NCI-H82 treated with DMSO at 0.1 percent for 48 hours (cell line): ENCODE results near the gene FGF1.
A peak's percentile ranks its signal among the peaks of the same experiment; 100 is the strongest.

Source experiments
- DNase-seq: peaks from one replicate; lab custom pipeline; 2025; ENCODE audit not compliant: unreplicated experiment; lab: John Stamatoyannopoulos, UW

FGF1 gene

DNA sequence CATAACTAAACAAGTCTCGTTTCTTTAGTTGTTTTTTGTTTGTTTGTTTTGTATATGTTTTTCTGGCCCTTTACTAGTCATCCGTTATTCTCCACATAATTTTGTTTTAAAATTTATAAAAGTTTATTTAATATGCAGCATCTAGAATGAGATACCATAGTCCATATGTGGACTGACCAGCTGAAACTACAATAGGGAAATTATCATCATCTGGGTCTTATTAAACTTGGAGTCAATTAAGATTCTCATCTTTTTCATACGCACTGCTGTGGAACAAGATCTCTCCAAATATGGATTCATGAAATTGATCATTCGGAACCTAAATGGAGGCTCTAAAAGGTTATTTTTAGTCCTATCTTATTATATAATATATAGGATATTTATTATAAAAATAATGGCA is 99.3 kb downstream of the FGF1 start:
- no peak for DNase-seq

DNA sequence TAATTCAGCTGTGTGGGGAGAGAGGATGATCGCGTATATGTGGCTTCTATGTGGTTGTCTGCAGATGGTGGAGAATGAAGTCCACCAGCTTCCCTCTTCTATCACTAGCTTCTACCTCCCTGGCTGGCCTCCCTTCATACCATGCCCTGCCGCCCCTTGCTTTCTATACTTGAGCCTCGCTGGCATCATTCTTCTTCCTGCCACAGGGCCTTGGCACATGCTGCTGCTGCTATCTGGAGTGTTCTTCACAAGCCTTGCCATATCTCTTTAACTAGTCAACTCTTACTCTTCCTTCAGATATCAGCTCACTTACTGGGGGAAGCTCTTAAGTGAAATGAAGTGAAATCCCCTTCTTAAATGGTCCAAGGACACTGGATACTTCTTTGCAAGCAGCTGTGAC is 100.4 kb downstream of the FGF1 start:
- no peak for DNase-seq

GRCh38 chr5:142584891-142585290 is 101.0 kb downstream of the FGF1 start:
- DNase-seq: no peak

DNA sequence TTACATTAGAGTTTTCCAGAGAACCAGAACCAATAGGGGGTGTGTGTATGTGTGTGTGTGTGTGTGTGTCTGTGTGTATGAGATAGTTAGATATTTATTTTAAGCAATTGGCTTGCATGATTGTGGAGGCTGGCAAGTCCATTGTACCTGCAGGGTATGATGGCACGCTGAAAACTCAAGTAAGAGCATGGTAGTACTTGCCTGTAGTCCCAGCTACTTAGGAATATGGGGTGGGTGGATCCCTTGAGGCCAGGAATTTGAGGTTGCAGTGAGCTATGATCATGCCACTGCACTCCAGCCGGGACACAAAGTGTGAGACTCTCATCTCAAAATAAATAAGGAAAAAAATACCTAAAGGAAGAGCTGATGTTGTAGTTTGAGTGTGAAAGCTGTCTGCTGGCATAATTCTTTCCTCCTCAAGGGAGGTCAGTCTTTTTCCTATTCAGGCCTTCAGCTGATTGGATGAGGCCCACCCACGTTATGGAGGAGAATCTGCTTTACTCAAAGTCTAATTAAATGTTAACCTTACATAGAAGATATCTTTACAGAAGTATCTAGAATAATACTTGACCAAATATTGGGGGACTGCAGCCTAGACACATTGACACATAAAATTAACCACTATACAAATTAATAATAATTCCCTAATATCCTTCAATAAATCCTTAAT is 107.6 kb downstream of the FGF1 start:
- DNase-seq: no peak

DNA sequence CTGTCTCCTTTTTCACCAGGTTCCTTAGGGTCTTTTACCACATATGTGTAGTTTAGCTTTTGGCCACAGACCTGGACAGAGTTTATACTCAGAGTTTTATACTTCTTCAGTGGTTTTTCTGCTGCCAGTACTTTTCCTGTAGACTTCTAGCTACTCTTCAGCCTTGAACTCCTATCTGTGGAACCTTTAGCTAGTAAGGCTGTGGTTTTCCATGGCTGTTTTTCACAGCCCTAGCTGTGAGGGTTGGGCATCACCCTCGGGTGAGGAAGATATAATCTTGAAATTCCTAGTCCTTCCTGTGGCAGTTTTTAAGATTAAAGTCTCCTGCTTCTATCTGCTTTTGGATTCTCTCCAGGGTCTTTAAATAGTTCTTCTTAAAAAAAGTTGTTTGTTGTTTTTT is 109.1 kb downstream of the FGF1 start:
- DNase-seq: no peak

DNA sequence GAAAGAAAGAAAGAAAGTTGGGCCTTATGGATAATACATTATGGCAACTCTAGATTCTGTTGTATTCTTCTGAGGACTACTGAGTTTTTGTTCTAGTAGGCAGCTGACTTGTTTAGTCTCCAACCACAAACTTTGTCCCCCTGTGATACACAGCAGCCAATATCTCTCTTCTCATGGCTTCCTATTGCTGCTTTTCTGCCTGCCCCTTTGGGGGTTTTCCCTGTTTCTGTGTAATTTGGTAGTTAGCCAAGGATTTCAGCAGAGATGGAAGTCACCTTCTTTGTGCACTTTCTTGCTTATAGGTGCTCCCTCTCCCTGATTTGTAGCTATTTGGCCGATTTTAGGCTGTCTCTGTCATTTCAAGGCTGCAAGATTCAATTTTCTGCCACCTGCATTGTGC is 109.6 kb downstream of the FGF1 start:
- no peak for DNase-seq

- no peak for DNase-seq
Measured at GRCh38 chr5:142572006-142572405, 113.9 kb downstream of the FGF1 start.

- DNase-seq: no peak
Measured at GRCh38 chr5:142571371-142571770, 114.5 kb downstream of the FGF1 start.

- DNase-seq: no peak
Measured at GRCh38 chr5:142569905-142570304, 116.0 kb downstream of the FGF1 start.

DNA sequence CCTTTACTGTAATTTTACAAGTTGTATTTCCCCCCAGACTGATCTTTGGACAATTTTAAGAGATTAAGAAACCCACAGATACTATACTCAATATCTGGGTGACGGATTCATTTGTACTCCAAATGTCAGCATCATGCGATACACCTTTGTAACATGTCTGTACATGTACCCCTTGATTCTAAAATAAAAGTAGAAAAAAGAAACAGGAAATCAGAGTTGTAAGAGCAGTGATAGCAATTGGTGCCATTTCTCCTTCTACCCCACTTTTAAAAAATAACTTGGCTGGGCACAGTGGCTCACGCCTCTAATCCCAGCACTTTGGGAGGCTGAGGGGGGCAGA is 116.9 kb downstream of the FGF1 start:
- DNase-seq: no peak

DNA sequence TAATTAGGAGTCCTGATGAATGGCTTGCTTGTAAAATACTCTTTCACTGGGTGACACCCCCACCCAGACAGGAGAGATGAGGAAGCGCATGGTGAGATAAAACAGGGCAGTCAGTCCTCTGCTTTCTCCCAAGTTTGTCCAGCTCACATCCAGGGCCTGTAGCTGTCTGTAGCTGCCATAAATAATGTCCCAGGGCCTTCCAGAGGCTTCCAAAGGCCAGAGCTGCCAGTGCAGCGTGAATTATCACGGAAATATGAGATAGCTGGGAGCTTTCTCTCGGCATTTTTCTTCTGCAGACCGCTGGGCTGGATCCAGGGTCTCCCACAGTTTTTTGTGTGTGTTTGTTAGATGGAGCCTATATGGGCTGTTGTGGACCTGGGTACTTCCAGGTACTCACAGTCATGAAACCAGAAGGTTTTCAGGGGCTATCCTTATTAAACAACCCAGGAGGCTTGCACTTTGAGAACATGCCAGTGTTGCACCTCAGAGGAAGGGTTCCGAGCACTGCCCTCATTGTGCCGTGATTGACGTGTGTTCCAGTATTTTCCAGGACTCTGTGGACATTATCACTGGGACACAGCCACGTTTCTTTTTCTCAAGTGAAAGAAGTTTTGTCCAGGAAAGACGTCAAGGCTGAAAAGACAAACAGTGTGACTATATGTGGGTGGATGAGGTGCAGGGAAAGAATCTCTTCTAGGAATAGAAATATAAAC is 117.5 kb downstream of the FGF1 start:
- DNase-seq: no peak

DNA sequence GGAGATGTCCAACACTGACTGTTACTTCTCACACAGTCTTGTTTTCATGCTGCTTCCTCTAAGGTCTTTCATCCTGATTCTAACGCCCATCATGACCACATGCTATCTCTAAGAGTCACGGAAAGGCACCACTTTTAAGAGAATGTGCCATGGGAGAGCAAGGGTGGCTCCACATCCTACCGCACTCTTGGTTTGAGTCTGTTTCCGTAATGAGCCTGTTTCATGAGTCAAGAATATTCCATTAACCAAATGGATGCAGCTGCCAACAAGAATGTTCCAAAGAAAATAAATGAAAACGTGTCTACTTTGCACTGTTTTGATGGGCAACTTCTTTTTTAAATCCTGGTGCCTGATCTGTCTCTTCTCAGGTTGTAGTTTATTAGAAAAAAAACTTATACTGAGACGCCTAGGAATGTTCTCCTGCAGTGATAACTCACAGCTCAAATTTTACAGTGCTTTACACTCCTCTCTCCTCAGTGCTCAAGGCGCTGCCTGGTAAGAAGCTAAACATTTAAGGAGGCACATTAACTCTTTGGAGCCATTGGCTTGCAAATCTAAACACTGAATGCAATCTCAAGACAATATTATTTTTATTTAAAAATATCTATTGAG is 124.3 kb downstream of the FGF1 start:
- no peak for DNase-seq

DNA sequence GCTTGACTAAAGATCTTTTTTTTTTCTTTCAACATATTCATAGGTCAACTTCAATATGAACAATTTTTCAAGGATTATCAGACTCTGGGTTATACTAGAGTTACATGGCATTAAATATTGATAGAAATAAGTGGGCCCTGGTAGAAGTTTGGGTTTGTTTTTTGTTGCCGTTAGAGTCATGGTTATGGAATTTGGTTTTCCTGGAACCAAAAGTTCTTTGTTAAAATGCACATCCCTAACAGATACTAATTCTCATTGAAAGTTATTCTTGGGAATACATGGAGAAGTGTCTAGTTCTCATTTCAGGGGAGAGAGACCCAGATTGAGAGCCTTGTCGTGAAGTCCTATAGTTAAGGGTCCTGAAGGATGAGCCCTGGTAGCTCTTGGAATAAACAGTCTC is 124.9 kb downstream of the FGF1 start:
- DNase-seq: no peak

GRCh38 chr5:142552107-142552506 is 133.8 kb downstream of the FGF1 start:
- no peak for DNase-seq

- no peak for DNase-seq
Measured at GRCh38 chr5:142551338-142552067, 134.4 kb downstream of the FGF1 start.

DNA sequence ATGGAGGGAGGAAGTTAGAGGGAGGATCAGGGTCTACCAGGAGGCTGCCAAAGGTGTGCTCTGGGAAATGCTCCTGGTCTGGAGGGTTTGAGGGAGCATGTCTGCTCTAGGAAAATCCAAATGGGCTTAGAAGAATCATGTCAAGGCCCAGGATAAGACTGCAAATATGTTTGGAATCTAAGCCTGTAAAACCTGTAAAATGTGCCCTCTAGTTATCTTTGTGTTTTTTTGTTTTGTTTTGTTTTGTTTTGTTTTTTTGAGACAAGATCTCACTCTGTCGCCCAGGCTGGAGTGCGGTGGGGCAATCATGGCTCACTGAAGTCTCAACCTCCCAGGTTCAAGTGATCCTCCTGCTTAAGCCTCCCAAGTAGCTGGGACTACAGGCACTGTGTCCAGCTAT is 135.4 kb downstream of the FGF1 start:
- no peak for DNase-seq

- no peak for DNase-seq
Measured at GRCh38 chr5:142549834-142550233, 136.1 kb downstream of the FGF1 start.

DNA sequence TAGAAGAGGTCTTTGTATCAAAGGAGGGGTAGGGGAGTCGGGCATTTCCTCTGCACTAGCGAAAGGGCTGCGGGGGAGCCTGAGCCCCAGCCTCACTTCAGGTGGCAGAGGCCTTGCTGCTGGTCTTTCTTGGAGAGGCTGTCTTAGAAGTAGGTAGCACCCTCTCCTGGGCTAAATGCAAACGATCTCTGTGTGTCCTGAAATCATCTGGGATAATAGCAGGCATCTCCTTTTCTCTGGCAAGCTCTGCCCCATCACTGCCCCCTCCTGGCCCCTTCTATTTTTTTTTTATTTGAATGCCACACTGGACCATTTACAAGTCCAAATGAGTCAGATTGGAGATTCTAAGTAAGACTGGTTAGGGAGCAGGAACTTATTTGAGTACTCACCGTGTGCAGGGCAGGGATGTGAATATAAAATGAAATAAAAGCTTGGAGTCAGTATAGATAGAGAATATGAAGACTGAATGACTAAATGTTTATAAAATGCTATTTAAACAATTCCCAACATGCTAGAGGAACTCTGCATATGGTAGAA is 137.1 kb downstream of the FGF1 start:
- peak; percentile 84 for DNase-seq

DNA sequence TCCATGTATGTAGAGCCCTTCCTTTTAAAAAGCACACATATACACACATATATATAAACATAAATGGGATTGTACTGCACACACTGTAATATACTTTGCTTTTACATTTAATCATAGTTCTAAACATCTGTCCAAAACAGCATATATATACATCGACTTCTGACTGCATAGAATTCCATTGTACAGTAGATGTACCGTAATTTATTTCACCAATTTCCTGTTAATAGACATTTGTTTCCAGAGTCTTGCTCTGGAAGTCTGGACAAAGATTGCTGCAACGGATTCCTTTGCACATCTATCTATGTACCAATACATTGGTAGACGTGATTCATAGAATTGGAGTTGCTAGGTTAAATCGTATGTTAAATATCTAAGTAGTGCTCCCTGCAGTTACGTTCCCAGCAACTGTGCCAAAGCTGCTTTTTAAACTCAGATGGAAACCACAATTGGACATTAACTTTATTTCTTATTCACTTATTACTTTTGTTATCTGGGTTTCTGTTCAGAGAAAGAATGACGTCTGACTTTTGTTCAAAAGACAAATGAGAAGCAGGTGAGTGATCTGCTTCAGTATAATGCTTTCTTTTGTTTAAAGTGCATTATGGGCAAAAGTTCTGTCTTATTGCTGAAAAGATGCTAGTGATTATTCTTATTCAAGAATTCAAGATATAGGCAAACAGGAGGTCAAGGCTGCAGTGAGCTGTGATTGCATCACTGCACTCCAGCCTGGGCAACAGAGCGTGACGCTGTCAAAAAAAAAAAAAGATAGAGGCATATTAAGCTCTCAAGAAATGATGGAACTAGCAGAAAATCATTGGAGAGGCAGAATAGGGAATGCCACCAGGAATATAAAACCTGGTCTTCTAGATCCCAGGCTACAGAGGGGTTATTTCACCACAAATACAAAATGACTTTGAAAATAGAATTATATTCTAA is 138.2 kb downstream of the FGF1 start:
- no peak for DNase-seq

DNA sequence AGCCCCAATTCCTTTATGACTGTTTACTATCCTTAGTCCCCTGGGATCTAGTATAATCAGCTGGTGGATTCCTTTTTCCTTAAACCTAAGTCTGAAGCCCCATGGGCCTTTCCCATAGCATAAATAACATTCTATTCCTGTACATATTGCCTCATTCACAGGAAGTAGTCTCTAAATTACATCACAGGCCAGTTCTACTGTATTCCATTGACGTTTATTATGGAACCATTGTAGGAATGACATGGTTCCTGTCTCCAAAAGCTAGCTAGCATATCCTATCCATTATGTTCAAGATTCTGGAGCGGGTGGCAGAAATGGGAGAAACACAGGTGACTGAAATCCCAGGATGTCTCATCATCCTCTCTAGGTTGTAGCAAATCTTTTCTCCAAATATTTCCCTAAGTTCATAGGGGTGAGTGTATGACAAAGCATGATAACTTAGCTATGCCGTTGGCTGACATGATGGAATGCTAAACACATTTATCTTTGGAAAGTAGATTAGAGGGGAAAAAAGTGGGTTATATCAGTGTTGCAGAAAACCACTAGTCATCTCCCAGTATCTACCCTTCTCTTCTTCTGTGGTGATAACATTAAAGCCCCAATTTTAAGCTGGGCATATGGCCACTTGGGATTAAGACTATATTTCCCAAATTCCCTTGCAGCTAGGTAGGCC is 140.1 kb downstream of the FGF1 start:
- no peak for DNase-seq
